Measurements from ENCODE around the gene CCNF.
"Not testable (repeated sequence)": the region's sequence is repeated elsewhere in the genome, so short reads cannot be mapped to it uniquely, and the experiment has no call there.

Gene CCNF

GRCh38 chr16:2429034-2429770, at the start of gene CCNF:
Gene CCNF (plus strand): TSS chr16:2429447. CDS start chr16:2429482, 35 bp downstream.
- DNase-seq (ENCODE audit: low spot score) = peak; percentile 94

- no peak for DNase-seq (ENCODE audit: low spot score)
These were observed 45.7 kb upstream of the CCNF start for GRCh38 chr16:2383501-2383900.

- DNase-seq (ENCODE audit: low spot score) = no peak
These were observed 44.8 kb upstream of the CCNF start for GRCh38 chr16:2384426-2384825.

- peak; percentile 23 for DNase-seq (ENCODE audit: low spot score)
These were observed 43.9 kb upstream of the CCNF start for GRCh38 chr16:2385190-2385836.

GRCh38 chr16:2385982-2386381, 43.3 kb upstream of the CCNF start:
- DNase-seq (ENCODE audit: low spot score) = not testable (repeated sequence)

GRCh38 chr16:2386990-2387389, 42.3 kb upstream of the CCNF start:
- DNase-seq (ENCODE audit: low spot score) = no peak

- DNase-seq (ENCODE audit: low spot score) = no peak
These were observed 40.9 kb upstream of the CCNF start for GRCh38 chr16:2388139-2388874.

GRCh38 chr16:2388875-2389433, 40.3 kb upstream of the CCNF start:
- DNase-seq (ENCODE audit: low spot score) = no peak

GRCh38 chr16:2392025-2392424, 37.2 kb upstream of the CCNF start:
- DNase-seq (ENCODE audit: low spot score) = no peak

- DNase-seq (ENCODE audit: low spot score) = no peak
These were observed 30.7 kb upstream of the CCNF start for GRCh38 chr16:2398520-2398919.

GRCh38 chr16:2404099-2404498, 25.1 kb upstream of the CCNF start:
- no peak for DNase-seq (ENCODE audit: low spot score)

GRCh38 chr16:2415085-2415484, 14.2 kb upstream of the CCNF start:
- no peak for DNase-seq (ENCODE audit: low spot score)

- no peak for DNase-seq (ENCODE audit: low spot score)
These were observed 9.2 kb upstream of the CCNF start for GRCh38 chr16:2420035-2420434.

- no peak for DNase-seq (ENCODE audit: low spot score)
These were observed 7.0 kb upstream of the CCNF start for GRCh38 chr16:2422123-2422867.

- DNase-seq (ENCODE audit: low spot score) = no peak
These were observed 4.9 kb upstream of the CCNF start for GRCh38 chr16:2424061-2425007.

- DNase-seq (ENCODE audit: low spot score) = no peak
These were observed 4.2 kb upstream of the CCNF start for GRCh38 chr16:2425008-2425518.

GRCh38 chr16:2425825-2426430, 3.3 kb upstream of the CCNF start:
- DNase-seq (ENCODE audit: low spot score) = no peak

- no peak for DNase-seq (ENCODE audit: low spot score)
These were observed 2.3 kb upstream of the CCNF start for GRCh38 chr16:2426941-2427361.

GRCh38 chr16:2427526-2427925, 1.7 kb upstream of the CCNF start:
- DNase-seq (ENCODE audit: low spot score) = no peak

Data from LoVo (cell line).